HG02763 (cell line): Measurements from ENCODE around the gene SUN5.

Source experiments
- ATAC-seq: cut with Tn5 transposase; IDR thresholded peaks from one replicate; pipeline ENCODE4 v1.9.1; 2021; ENCODE audit warnings: mild to moderate bottlenecking, moderate library complexity; ENCODE audit not compliant: unreplicated experiment

Gene SUN5

GRCh38 chr20:33026779-33027759, 22.8 kb upstream of the SUN5 start:
- no peak for ATAC-seq

GRCh38 chr20:33026072-33026778, 22.0 kb upstream of the SUN5 start:
- no peak for ATAC-seq

- ATAC-seq, result no peak
Measured at GRCh38 chr20:33025318-33025876, 21.2 kb upstream of the SUN5 start.

GRCh38 chr20:33024609-33025317, 20.5 kb upstream of the SUN5 start:
- no peak for ATAC-seq

DNA sequence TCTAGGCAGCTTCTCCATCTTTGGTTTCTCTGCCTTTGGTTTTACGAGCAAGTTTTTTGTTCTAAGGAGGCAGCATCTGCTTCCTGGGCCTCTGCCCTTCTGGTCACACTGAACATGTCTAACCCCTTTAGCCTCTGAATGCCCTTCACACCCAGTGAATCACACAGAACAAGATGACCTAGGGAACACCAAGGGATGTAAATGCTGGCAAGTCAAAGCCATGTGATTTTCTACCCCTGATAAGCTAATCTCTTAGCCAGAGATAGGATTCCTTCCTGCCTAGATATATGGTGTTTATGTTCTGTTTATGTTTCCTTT, 20.0 kb upstream of the SUN5 start:
- ATAC-seq, result no peak

GRCh38 chr20:33023439-33024242, 19.4 kb upstream of the SUN5 start:
- no peak for ATAC-seq

DNA sequence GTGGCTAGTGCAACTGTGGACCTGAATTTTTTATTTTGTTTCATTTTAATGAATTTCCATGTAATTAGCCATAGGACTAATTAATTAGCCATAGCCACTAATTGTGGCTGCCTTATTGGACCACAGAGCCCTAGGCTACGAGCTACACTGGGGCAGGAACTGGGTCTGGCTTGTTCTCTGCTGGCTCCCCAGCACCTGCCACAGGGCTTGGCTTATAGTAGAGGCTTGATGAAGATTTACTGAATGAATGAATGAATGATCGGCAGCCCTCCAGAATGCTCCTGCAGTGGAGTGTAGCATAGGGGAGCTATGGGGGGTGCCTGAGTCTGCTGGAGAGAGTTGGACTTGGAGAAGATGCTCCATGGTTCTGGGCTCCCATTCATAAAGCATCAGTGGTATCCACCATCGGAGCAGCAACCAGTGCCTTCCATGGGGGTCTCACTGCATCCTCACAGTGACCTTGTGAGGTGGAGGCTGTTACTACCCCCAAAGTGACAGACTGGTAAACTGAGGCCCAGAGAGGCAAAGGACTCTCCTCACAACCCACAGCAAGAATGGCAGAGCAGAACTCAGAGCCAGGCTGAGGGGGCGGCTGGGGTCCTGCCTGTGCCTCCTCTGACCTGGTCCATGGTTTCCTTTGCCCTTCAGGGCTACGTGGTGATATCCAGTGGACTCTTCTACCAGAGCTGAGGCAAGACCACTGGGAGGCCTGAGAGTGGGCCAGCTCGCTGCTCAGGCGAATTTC, 18.6 kb upstream of the SUN5 start:
- no peak for ATAC-seq

GRCh38 chr20:33022289-33022688, 18.1 kb upstream of the SUN5 start:
- no peak for ATAC-seq

DNA sequence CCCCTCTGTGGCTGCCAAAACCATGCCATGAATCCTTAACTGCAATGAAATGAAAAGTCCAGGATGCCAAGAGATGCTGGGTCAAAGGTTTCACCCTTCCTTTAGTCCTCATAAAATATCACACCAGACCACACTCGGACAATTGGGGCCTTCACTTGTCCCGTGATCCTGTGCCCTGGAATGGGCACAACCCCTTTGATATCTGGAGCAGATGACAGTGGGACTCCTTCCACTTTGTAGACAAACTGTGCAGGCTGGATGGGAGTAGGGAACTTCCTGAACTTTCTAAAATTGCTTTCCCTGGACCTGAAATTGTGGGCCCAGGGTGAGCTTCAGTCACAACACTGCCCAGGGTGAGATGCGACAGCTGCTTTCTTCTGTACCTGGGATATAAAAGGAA, 17.6 kb upstream of the SUN5 start:
- ATAC-seq, result no peak

GRCh38 chr20:33020278-33021161, 16.3 kb upstream of the SUN5 start:
- no peak for ATAC-seq

- no peak for ATAC-seq
Measured at GRCh38 chr20:33019465-33020277, 15.4 kb upstream of the SUN5 start.

- no peak for ATAC-seq
Measured at GRCh38 chr20:33018169-33018931, 14.1 kb upstream of the SUN5 start.

- no peak for ATAC-seq
Measured at GRCh38 chr20:33017542-33017941, 13.3 kb upstream of the SUN5 start.

DNA sequence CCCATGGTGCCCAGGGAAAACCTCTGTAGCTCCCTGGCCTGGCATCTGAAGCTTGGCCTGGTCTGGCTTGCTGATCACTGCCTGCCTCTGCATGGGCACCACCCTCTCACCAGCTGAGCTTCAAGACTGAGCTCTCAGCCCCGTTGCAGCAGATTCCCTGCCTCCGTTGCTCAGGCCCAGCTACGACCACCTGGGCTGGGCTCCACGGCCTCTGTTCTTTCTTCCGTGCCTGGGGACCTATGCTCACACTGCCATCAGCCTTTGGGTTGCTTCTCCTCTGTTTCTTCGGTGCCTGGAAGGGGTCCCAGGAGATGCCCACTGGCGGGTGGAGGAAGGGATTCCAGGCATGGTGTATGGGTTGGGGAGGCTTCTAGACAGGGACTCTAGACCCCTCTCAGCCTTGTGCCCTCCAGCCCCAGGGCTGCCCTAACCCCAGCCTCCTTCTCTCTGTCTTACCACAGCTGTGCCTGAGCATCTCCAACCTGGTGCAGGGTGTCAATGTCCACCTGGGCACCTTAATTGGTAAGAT, 12.4 kb upstream of the SUN5 start:
- no peak for ATAC-seq

DNA sequence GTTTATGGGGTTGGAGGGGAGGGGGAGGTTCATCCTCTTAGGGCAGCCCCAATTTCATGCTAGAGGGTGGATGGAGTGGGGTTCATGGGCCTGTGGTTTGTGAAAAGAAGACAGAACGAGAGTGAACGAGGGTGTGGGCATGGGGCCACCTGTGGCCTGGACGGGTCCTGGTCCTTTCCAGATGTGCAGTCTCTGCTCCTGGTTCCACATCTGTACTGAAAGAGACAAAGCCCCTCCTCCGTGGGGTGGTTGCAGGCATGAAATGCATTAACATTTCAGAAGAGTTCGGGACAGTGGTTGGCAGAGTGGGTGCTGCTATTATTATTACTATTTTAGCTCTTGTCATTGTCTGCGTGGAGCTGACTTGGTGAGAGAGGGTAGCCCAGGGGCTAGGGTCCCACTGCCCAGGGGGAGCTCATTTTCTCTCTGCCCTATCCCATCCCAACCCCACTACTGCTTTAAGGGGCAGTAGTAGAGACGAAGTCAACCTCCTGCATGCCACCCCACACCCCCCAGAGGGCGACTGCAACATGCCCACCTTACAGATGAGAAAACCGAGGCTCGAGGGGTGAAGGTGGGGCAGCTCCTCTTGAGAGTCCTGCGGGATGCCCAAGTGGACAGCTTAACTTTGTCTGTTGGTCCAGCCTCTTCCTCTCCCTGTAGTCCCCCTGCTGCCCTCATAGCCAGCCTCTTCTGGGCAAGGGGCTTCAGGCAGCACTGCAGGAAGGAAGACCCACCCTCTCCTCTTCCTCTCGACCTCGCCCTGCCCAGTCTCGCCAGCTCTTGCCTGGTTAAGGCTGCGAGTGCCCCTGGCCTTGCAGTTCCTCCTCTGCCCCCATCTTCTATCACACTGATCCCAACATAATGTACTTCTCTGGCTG, 11.7 kb upstream of the SUN5 start:
- ATAC-seq, result no peak

GRCh38 chr20:33015114-33015484, 10.9 kb upstream of the SUN5 start:
- no peak for ATAC-seq
